ENCODE measurements around the gene SHF.

DNA sequence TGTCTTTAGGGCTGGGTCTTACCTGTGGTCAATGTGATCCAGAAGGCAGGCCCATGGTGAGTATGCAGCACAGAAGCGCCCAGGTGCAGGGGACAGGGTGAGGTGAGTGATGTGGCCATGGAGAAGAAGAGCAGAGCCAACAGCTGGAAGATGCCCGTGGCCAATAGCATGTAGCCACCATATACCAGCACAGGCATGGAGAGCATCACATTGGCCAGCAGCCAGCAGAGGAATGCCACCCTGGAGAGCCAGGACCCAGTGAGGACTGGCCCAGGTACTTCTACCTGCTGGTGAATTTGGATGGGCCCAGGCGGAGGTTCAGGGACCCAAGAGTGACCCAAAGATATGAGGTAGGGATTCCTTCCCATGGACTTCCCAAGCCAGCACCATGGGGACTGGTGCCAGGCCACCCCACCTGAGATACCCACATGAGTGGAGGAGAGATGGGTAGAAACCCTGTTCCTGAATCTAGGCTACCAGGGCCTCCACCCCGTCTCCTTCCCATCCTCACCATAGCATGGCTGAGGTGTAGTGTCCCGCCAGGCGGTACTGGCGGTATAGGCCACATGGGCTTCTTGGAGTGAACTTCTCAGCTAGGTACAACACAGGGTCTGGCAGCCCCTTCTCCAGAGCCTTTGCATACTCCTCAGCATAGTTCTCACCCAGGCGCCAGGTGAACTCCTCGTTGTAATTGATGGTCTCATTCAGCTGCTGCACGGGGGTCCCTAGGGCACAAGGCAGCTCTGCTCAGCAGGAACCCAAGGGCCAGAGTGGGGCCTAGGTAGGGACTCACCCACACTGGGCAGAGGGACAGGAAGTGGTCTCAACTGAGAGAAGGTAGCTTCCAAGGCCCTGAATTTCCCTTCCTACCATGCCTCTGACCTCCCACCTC lies 67.4 kb downstream of the SHF start:
- no peak for TF ChIP-seq EZH2 (IDR thresholded peaks at IDR 0.05; ENCODE audit: insufficient read depth, low read length)
- TF ChIP-seq, protein P1, sequence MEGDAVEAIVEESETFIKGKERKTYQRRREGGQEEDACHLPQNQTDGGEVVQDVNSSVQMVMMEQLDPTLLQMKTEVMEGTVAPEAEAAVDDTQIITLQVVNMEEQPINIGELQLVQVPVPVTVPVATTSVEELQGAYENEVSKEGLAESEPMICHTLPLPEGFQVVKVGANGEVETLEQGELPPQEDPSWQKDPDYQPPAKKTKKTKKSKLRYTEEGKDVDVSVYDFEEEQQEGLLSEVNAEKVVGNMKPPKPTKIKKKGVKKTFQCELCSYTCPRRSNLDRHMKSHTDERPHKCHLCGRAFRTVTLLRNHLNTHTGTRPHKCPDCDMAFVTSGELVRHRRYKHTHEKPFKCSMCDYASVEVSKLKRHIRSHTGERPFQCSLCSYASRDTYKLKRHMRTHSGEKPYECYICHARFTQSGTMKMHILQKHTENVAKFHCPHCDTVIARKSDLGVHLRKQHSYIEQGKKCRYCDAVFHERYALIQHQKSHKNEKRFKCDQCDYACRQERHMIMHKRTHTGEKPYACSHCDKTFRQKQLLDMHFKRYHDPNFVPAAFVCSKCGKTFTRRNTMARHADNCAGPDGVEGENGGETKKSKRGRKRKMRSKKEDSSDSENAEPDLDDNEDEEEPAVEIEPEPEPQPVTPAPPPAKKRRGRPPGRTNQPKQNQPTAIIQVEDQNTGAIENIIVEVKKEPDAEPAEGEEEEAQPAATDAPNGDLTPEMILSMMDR (IDR thresholded peaks at IDR 0.05; ENCODE audit: insufficient read depth, low read depth, low read length) = no peak
